Suprapubic skin (tissue), 4 donors: ENCODE results near the gene FAR2. TPM values are rescaled to one million over a fixed set of nuclear protein-coding genes. Genes with fewer than 3 reads are reported as not detected.
"Not testable (repeated sequence)": the region's sequence is repeated elsewhere in the genome, so short reads cannot be mapped to it uniquely, and the experiment has no call there.

Experiments
- DNase-seq, 2 donors: peaks; one replicate each; pipeline ENCODE4 v3.0.0-alpha.2; 2019; ENCODE audit warnings: low spot score in 2 of 2
- H3K27ac ChIP-seq: fragments of 200-600 bp; sonication (generic); one replicate; pipeline ENCODE4 v1.5.1; 2019
- H3K27me3 ChIP-seq: fragments of 200-600 bp; sonication (generic); one replicate; pipeline ENCODE4 v1.5.1; 2019
- H3K36me3 ChIP-seq: fragments of 200-600 bp; sonication (generic); one replicate; pipeline ENCODE4 v1.5.1; 2019
- H3K4me1 ChIP-seq: fragments of 200-600 bp; sonication (generic); one replicate; pipeline ENCODE4 v1.5.1; 2019
- H3K4me3 ChIP-seq: fragments of 200-600 bp; sonication (generic); one replicate; pipeline ENCODE4 v1.5.1; 2019; ENCODE audit warnings: mild to moderate bottlenecking
- H3K9me3 ChIP-seq: fragments of 200-600 bp; sonication (generic); one replicate; pipeline ENCODE4 v1.5.1; 2019
- CTCF ChIP-seq, 2 donors: fragments of 200-600 bp in 1 of 2; fragments of 450-650 bp in 1 of 2; sonication (generic) in 1 of 2; IDR thresholded peaks; one replicate each; pipeline ENCODE4 v1.5.1; 2016 to 2019; ENCODE audit warnings: antibody characterized with exemption in 2 of 2, mild to moderate bottlenecking in 1 of 2, moderate library complexity in 1 of 2
- EP300 ChIP-seq: sonication (generic); formaldehyde crosslinking; IDR thresholded peaks from one replicate; pipeline ENCODE4 v1.6.1; 2017; ENCODE audit warnings: antibody characterized with exemption
- POLR2A ChIP-seq, 2 donors: fragments of 450-650 bp; IDR thresholded peaks; one replicate each; pipeline ENCODE4 v1.6.1; 2017; ENCODE audit warnings: antibody characterized with exemption in 2 of 2, mild to moderate bottlenecking in 2 of 2, moderate library complexity in 2 of 2
- POLR2AphosphoS5 ChIP-seq, 3 donors: sonication (generic); formaldehyde crosslinking; IDR thresholded peaks; one replicate each; pipeline ENCODE4 v1.6.1; 2017; ENCODE audit warnings: antibody characterized with exemption in 3 of 3
- WGBS: methylation state at CpG from one replicate; pipeline ENCODE4 v1.1.5; 2018; 5-methylcytosine and 5-hydroxymethylcytosine counted together
- total RNA-seq, 4 donors: library from RNA; depleted of rRNA; stranded (reverse); fragments of >200 nt; gene quantifications; one replicate each; pipeline ENCODE4 v1.1.0, GENCODE V29; 2016

FAR2 gene
- total RNA-seq, 4 donors from 2014 or later, result 20.0 to 41.8 (median 30.6) TPM

GRCh38 chr12:29133181-29133580 lies 15.9 kb upstream of the FAR2 start:
- TF ChIP-seq CTCF (IDR thresholded peaks at IDR 0.05) (no peak), EP300 (no peak), POLR2A (IDR thresholded peaks at IDR 0.05) (no peak), POLR2AphosphoS5 (IDR thresholded peaks at IDR 0.05) (no peak)
- DNase-seq, result no peak
- Histone ChIP-seq H3K9me3 (no peaks in the 10 kb centered on the region), H3K4me3 (no peak overlapping the region), H3K36me3 (no peaks in the 10 kb centered on the region), H3K27ac (no peak overlapping the region), H3K4me1 (no peaks in the 10 kb centered on the region), H3K27me3 (no peaks in the 10 kb centered on the region)
- 67% methylated on average over 2 of the region's 2 CpGs for WGBS

GRCh38 chr12:29133680-29134079 lies 15.4 kb upstream of the FAR2 start:
- no peak for TF ChIP-seq EP300
- no peak for TF ChIP-seq POLR2A (IDR thresholded peaks at IDR 0.05)
- no peak for TF ChIP-seq CTCF (IDR thresholded peaks at IDR 0.05)
- TF ChIP-seq POLR2AphosphoS5 (IDR thresholded peaks at IDR 0.05), result no peak
- no peak overlapping the region for H3K4me3 ChIP-seq
- WGBS, result 64% methylated on average over 4 of the region's 4 CpGs

GRCh38 chr12:29138256-29138655 lies 10.8 kb upstream of the FAR2 start:
- not testable (repeated sequence) for H3K27me3 ChIP-seq, H3K27ac ChIP-seq, H3K4me1 ChIP-seq, H3K9me3 ChIP-seq, H3K4me3 ChIP-seq, DNase-seq, H3K36me3 ChIP-seq
- 73% methylated on average over 3 of the region's 3 CpGs for WGBS

More at GRCh38 chr12:29133680-29134079, 15.4 kb upstream of the FAR2 start:
- Histone ChIP-seq H3K4me1 (no peaks in the 10 kb centered on the region), H3K9me3 (no peaks in the 10 kb centered on the region), H3K36me3 (no peaks in the 10 kb centered on the region), H3K27me3 (no peaks in the 10 kb centered on the region), H3K27ac (no peak overlapping the region)
- DNase-seq, result no peak

GRCh38 chr12:29138855-29139254 lies 10.2 kb upstream of the FAR2 start:
- H3K9me3 ChIP-seq, H3K4me3 ChIP-seq, DNase-seq, H3K4me1 ChIP-seq, H3K27ac ChIP-seq, H3K36me3 ChIP-seq, H3K27me3 ChIP-seq: not testable (repeated sequence)
- WGBS, result 87% methylated on average over 4 of the region's 4 CpGs

GRCh38 chr12:29145372-29146170 lies 3.5 kb upstream of the FAR2 start:
- Histone ChIP-seq H3K9me3 (no peaks in the 10 kb centered on the region), H3K4me3 (no peak overlapping the region), H3K36me3 (no peaks in the 10 kb centered on the region), H3K27ac (no peak overlapping the region), H3K27me3 (peaks cover 4% of the 10 kb centered on the region), H3K4me1 (peaks cover 24% of the 10 kb centered on the region)
- TF ChIP-seq EP300 (no peak), POLR2A (IDR thresholded peaks at IDR 0.05) (no peak), CTCF (IDR thresholded peaks at IDR 0.05) (no peak), POLR2AphosphoS5 (IDR thresholded peaks at IDR 0.05) (no peak)
- no peak for DNase-seq
- WGBS, result 92% methylated on average over 14 of the region's 14 CpGs

GRCh38 chr12:29146196-29146595 lies 2.9 kb upstream of the FAR2 start:
- Histone ChIP-seq H3K4me1 (peaks cover 24% of the 10 kb centered on the region), H3K27me3 (peaks cover 4% of the 10 kb centered on the region), H3K4me3 (no peak overlapping the region), H3K27ac (no peak overlapping the region), H3K36me3 (no peaks in the 10 kb centered on the region), H3K9me3 (no peaks in the 10 kb centered on the region)
- TF ChIP-seq POLR2AphosphoS5 (IDR thresholded peaks at IDR 0.05) (no peak), POLR2A (IDR thresholded peaks at IDR 0.05) (no peak), CTCF (IDR thresholded peaks at IDR 0.05) (no peak), EP300 (no peak)
- no peak for DNase-seq
